SU-DHL-6 (cell line): Measurements from ENCODE around the gene DOCK9.

Source experiments
- EZH2phosphoT487 ChIP-seq: fragments of 200-600 bp; sonication (generic), shearing (Covaris generic); conservative IDR thresholded peaks from 2 replicates; pipeline ENCODE4 v1.6.1; 2018; ENCODE audit warnings: mild to moderate bottlenecking, antibody characterized with exemption, low read length, moderate library complexity, mixed read lengths
- TF ChIP-seq, protein P1 (sequence below): fragments of 200-600 bp; sonication (generic); IDR thresholded peaks from one replicate; pipeline ENCODE4 v1.5.1; 2017; ENCODE audit warnings: antibody characterized with exemption, mild to moderate bottlenecking, low read length, moderate library complexity; ENCODE audit not compliant: insufficient read depth, poor library complexity, severe bottlenecking

DNA sequence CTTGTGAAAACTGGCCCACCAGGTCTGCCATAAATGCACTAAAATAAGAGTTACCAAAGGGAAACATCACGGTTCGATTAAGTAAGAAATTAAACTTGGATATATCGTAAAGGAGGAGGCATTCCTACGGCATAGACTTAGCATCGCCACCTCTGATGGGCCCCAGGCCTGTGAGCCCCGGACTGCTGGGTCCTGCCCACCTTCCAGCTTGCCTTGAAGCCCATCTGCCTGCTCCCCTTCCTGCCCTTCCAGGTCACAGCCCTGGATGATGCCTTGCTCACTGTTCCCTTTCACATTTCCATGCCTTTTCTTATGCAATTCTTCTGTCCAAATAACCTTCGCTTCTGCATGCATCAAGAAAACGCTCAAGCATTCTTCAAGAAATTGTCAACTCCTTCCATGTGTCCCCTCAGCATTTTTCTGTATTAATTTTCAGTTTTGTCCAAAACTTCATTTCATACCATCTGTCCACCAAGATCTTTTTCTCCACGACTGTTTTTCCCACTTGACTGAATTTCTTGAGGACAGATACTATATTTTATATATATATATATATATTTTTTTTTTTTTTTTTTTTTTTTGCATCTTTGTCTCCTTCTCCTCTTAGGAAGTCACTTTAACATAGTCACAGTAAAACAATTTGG is 91.2 kb downstream of the DOCK9 start:
- TF ChIP-seq, protein P1, sequence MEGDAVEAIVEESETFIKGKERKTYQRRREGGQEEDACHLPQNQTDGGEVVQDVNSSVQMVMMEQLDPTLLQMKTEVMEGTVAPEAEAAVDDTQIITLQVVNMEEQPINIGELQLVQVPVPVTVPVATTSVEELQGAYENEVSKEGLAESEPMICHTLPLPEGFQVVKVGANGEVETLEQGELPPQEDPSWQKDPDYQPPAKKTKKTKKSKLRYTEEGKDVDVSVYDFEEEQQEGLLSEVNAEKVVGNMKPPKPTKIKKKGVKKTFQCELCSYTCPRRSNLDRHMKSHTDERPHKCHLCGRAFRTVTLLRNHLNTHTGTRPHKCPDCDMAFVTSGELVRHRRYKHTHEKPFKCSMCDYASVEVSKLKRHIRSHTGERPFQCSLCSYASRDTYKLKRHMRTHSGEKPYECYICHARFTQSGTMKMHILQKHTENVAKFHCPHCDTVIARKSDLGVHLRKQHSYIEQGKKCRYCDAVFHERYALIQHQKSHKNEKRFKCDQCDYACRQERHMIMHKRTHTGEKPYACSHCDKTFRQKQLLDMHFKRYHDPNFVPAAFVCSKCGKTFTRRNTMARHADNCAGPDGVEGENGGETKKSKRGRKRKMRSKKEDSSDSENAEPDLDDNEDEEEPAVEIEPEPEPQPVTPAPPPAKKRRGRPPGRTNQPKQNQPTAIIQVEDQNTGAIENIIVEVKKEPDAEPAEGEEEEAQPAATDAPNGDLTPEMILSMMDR, result no peak
- TF ChIP-seq EZH2phosphoT487, result no peak
